GM21619 (cell line): ENCODE data around the gene C19orf25.

ENCODE experiments used
- ATAC-seq: cut with Tn5 transposase; IDR thresholded peaks from one replicate; pipeline ENCODE4 v1.9.1; 2021; ENCODE audit not compliant: unreplicated experiment

The C19orf25 gene

DNA sequence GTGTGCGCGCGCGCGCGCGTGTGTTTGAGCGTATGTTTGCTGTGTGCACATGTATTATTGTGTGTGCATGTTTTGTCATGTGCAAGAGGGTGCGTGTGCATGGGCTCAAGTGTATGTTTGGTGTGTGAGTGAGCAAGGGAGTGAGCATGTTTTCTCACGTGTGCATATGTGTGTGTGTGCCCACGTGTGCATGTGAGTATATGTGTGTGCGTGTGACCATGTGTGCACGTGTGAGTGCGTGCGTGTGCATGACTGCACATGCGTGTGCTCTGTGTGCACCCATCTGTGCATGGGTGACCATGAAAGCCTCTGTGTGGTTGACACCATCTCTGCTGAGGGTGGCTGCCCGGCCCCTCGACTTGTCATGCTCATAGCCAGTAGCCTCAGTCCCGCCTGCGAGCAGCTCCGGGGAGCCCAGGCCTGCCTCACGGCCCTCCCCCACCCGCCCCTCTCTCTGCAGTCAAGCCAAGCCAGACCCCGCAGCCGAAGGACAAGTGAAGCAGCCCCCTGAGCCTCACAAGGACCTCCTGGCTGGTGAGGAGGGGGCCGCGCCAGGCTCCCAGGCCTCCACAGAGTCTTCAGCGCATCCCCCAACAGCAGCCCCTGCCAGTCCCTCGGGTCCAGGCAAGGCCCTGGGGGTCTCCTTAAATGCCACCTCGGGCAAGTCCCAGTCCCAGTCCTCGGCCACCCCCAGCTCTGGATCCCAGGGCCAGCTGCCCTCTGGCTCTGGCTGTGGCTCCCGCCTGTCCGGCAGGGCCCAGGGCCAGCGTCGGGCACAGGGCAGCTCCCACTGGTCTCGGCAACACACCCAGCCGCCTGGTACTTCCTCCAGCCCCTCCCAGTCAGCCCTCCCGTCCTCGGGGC lies 17.9 kb upstream of the C19orf25 start:
- no peak for ATAC-seq

DNA sequence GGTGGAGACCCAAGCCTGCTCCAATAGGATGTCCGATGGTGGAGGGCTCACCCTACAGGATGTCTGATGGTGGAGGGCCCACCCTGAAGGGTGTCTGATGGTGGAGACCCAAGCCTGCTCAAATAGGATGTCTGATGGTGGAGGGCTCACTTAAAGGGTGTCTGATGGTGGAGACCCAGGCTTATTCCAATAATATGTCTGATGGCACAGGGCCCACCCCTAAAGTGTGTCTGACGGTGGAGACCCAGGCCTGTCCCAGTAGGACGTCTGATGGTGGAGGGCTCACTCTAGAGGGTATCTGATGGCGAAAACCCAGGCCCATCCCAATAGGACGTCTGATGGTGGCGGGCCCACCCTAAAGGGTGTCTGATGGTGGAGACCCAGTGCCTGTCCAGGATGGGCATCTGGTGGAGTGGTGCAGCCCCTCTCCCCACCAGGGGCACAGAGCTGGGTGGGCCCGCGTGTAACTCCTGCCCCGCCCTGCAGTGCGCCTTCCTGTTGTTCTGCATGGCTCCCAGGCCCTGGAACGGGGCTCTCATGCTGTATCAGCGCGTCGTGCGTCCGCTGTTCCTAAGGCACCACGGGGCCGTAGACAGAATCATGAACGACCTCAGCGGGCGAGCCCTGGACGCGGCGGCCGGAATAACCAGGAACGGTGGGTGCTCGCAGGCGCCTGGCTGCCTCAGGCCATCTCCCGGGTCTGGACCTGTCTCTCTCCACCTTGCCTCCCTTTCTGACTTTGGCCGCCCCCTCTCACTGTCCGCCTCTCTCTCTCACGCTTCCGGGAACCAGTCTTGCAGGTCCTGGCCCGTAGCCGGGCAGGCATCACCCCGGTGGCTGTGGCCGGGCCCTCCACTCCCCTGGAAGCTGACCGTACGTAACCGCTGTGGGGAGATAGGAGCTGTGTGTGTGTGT lies 17.0 kb upstream of the C19orf25 start:
- no peak for ATAC-seq

DNA sequence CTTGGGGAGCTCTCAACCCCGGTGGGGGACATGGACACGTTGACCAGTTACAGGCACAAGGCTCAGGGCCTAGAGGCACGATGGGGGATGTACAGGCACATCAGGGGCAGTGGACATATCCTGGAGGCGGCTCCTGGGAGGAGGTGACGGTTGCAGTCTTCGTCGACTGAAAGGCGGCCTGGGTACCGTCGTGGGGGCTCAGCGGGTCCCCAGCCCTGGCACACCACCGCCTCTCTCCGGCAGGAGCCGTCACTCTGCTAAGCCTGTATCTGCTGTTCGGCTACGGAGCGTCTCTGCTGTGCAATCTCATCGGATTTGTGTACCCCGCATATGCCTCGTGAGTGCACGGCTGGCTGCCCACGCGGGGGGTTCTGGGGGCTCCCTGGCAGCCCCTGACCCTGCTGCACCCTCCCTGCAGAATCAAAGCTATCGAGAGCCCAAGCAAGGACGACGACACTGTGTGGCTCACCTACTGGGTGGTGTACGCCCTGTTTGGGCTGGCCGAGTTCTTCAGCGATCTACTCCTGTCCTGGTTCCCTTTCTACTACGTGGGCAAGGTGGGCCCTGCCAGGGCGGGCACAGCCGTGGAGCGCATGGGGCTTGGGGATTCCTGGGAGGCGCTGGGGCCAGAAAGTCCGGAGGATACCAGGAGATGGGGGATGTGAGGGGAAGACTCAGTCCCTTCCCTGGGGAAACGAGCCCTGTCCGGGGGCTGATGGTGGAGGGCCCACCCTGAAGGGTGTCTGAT lies 16.2 kb upstream of the C19orf25 start:
- no peak for ATAC-seq

DNA sequence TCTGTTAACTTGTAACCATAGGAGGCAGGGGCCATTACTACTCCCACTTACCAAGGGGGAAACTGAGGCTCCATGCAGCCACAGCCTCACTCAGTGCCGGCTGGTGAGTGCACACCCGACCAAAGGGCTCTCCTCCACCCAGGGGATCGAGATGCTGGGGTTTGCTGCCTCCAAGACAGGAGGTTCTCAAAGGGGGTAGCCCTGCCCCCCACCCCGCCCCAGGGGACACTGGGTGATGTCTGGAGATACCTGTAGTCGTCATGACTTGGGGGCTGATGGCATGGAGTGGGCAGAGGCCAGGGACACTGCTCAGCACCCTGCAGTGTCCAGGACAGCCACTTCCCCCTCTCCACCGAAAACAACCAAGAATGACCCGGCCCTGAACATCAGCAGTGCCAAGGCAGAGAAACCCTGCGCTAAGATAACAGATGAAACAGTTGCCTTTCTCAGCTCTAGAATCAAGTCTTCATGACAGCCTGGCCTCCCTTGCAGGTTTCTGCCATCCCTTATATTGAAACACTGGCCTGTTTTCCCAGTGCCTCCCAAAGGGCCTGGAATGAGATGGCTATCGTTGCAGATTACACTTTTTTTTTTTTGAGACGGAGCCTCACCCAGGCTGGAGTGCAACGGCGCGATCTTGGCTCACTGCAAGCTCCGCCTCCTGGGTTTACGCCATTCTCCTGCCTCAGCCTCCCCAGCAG lies 15.2 kb upstream of the C19orf25 start:
- ATAC-seq = no peak

DNA sequence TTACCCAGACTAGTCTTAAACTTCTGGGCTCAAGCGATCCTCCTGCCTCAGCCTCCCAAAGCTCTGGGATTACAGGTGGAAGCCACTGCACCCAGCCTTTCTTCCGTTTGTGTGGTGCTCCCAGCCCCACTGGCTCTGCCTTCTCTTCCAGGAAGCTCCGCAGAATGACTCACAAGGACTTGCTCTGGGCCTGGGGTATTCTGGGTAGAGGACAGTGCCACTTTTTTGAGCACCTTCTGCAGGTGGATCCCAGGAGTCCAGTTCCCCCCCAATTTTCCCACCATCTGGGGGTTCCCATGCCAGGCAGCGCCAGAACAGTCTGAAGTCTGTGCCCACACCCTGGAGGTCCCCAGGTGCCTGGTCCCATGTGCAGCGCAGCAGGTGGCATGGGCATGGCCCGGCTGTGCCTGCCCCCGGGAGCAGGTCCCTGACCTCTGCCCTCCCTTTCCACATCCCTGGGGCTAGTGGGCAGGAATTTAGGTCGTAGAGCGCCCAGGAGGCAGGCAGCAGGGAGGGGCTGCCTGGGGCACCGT lies 13.5 kb upstream of the C19orf25 start:
- no peak for ATAC-seq

DNA sequence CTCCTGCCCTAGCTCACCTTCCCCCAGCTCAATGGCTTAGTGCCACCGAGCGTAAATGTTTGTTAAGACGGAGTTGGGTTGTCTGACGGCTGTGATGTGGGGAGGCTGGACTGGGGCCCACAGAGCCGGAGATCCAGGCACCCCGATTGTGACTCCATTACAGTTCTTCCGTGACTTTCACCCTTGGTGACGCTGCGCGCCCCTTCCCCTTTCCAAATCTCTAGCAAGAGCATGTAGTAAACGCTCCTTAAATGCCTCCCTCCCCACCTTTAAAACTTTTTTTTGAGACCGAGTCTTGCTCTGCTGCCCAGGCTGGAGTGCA lies 12.8 kb upstream of the C19orf25 start:
- ATAC-seq = no peak

DNA sequence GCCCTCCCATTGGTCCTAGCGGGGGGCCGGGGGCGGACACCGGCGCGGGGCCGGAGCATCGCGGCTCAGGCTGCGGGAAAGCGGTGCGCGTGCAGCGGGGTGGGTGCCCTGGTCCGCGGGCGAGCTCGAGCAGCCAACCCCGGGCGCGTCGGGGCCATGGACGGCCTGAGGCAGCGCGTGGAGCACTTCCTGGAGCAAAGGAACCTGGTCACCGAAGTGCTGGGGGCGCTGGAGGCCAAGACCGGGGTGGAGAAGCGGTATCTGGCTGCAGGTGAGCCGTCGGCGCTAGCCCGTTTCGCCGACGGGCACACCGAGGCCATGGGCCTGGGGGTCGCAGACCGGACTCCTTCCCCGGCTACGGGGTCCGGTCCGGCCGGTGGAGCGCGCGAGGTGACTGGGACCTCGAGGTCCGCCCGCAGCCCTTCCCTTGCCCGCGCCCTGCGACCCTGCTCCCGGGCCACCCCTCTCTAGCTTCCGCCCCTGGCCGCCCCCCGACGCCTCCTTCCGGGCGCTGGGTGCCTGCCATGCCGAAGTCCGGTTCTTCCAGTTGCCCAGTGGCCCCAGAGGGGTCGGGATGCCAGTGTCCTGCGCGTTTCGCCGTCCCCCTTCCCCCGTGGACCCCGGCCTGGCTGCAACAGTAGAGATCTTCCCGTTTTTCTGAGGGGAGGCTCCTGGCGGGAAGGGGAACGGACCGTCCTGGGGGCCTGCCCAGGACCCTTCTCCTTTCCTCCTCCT lies 12.3 kb upstream of the C19orf25 start, which contains the start of gene REEP6:
Gene REEP6 (plus strand): TSS at position 68 of the 735 bp plus-strand sequence. CDS start 89 bp downstream, at position 157.
- ATAC-seq = no peak

DNA sequence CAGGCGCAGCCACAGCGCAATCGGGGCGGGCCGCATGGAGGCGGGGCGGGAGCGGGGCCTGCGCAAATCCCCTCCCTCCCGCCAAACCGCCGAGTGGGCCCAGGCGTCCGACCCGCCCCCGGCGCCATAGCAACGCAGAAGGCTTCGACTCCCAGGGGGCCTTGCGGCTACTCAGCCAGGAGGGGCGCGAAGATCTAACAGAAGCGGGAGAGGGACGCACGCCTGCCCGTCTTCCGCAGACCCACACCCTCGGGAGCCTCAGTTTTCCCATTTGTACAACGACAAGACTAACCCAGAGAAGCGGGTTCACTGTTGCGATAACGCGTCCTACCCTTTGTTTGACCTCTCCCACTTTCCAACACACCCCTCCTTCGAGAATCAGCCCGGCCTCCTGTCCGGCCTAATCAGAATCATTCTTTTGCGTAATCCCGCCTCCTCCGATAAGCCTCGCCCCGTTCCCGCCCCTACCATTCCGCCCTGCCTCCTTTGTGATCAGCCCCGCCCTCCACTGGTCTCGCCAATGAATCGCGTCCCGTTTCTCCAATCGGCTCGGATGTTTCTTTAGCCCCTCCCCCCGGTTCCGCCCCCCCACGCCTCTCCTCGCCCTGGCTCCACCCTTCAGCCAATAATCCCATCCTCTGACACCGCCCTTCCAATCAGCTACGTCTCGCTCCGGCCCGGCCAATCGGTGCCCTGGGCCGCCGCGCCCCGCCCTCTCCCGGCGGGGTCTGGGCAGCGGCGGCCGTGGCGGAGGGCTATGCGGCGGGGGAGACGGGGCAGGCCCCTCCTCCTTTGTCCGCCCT lies 11.5 kb upstream of the C19orf25 start, which contains the start of gene PCSK4:
Gene PCSK4 (minus strand): TSS at position 40 of the 803 bp plus-strand sequence. CDS start 4 bp downstream, at position 36.
- ATAC-seq = peak; percentile 75

DNA sequence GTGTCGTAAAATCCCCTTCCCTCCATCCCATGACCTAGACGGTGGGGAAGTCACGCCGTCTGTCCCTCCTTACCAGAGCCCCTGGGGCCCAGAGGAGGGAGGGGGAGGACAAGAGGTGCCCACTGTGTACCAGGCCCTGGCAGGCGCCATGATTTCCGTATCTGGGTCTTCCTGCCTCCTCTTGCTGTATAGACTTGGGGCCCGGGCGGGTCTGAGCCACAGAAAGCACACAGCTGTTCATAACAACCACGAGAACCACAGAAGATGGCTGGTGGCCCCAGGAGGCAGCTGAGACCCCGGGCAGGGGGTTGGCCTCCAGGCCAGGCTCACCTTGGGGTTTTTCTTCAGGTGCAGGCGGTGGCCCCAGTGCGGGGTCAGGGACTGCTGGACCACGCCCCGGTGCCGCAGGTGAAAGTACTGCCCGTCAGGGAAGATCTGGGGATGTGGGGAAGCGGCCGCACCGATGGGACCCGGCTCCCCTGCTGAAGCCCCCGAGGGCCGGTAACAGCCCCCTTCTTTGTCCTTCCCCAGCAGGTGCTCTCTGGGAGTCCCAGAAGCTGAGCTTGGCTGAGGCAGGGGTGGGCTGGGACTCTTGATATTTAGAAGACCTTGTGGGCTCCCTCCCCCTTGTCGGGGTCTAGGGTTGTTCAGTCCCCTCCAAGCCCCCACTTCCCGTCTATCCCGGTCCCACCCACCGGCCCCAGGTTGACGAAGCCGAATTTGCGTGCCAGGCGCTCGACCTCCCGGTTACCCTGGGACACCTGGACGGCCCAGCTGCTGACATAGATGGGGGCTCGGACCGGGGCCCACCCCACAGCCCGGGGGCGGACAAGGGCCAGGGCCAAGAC lies 10.7 kb upstream of the C19orf25 start:
- ATAC-seq = no peak

DNA sequence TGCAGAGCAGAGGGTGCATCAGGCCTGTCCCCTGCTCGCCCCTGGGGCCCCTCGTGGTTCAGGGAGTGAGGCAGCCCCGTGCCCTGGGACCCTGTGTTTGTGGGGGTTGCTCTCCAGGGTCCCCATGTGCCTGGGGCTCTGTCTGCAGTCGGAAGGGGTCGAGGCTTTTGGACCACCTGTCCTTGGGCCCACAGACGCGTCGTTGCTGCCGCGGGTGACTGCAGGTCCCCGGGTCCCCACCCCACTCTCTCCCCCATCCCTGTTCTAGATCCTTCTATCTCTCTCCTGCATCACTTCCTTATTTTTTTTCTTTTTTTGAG lies 9.2 kb upstream of the C19orf25 start:
- ATAC-seq = no peak

DNA sequence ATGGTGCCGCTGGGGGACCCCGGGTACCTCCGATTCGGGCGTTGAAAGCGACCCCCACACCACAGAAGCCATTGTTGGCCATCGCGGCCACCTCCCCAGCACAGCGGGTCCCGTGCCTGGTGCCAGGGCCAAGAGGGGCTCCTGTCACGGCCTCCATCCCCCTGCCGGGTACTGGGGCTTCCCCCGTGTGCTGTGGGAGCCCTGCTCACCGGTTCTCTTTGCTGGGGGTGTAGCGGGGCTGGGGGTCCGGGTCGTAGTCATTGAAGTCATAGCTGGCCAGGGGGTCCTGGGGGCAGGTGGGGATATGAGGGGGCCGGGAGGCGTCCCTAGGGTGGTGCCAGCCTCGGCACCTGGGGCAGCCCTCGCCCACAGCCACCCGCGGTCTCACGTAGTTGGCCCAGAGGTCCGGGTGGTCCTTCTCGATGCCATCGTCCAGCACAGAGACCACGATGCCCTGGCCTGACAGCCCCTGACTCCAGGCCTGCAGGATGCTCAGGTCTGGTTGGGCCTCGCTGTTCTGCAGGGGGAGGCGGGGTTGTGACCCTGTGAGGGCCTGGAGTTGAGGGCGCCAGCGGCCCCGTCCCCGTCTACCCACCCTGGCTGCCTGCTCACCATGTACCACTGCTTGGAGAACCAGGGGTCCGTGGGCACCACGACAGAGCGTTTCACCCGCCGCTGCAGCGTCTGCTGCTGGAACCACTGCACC lies 8.7 kb upstream of the C19orf25 start:
- ATAC-seq = no peak

DNA sequence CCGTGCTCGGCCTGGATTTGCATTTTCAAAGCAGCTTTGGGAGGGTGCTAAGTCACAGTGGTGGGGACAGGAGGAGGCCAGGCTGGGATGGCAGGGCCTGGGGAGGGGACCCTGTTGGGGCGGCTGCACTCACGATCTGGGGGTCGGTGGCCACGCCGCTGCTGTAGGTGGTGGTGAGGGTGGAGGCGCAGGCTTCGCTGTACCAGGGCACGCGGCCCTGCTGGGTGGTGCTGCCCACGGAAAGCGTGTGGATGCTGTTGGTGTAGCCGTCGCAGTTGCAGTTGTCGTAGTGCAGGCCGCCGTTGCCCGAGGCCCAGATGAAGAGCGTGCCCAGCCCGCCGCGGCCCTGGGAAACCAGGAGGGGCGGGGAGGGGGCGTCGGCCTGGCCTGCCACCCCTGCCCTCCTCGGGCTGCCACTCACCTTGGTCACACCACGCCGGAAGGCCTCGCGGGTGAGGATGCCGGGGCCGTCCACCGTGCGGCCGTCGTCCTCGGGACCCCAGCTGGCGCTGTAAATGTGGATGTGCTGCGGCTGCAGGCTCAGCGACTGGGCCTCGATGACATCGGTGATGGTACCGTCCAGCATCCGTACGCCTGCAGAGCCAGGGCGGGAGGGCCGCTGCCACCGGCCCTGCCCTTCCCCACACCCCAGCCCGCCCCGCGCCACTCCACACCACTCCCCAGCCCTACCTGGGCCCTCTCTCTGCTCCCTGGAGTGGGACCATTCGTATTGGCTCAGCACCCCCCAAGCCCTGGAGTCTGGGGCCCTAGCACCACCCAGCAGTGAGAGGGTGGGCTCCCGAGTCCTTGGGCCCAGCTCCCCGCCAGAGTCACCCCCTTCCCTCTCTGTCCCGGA lies 7.9 kb upstream of the C19orf25 start:
- ATAC-seq = no peak

DNA sequence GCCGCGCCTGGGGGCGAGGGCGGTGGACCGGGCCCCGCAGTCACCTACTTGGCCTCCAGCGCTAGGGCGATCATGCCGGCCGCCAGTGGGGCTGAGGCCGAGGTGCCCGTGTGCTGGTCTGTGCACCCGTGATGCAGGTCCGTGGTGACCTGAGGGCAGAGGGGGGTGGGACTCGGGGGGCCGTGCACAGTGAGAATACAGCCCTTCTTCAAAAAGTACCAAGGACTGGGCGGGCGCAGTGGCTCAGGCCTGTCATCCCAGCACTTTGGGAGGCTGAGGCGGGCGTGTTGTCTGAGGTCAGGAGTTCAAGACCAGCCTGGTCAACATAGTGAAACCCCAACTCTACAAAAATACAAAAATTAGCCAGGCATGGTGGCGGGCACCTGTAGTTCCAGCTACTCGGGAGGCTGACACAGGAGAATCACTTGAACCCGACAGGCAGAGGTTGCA lies 5.0 kb upstream of the C19orf25 start:
- ATAC-seq = no peak

DNA sequence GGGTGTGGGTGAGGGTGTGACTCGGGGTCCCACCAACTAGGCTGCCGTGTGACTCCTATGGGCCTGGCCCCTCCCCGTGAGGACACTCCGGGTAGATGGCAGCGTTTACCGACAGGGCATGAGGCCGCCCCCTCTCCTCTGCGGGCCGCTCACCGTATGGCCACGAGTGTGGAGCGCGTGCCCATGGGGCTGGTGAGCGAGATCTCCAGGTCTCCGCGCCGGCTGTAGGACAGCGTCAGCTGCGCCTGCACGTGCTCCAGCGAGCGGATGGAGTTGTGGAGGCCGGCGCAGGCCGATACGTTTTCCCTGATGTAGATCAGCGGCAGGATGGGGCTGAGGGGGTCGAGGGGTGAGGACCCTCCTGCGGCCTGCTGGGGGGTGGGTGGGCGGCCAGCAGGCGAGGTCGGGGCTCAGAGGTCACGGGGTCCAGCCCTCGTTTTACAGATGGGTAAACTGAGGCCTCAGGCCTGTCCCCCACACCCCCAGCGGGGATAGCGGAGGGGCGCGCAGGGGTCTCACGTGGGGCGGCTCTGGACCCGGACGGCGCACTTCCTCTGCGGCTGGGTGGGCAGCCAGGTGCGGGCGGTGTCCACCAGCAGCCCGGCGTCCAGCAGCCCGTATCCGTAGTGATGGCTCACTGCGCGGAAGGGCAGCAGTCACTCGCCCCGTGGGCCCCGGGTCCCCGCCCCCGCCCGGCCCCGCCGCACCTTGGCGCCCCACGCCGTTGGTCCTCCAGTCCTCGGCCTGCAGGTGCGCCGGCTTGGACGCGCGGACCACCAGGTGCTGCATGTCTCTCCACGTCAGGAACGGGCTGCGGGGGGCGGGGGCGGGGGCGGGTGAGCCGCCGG lies 4.3 kb upstream of the C19orf25 start:
- no peak for ATAC-seq

DNA sequence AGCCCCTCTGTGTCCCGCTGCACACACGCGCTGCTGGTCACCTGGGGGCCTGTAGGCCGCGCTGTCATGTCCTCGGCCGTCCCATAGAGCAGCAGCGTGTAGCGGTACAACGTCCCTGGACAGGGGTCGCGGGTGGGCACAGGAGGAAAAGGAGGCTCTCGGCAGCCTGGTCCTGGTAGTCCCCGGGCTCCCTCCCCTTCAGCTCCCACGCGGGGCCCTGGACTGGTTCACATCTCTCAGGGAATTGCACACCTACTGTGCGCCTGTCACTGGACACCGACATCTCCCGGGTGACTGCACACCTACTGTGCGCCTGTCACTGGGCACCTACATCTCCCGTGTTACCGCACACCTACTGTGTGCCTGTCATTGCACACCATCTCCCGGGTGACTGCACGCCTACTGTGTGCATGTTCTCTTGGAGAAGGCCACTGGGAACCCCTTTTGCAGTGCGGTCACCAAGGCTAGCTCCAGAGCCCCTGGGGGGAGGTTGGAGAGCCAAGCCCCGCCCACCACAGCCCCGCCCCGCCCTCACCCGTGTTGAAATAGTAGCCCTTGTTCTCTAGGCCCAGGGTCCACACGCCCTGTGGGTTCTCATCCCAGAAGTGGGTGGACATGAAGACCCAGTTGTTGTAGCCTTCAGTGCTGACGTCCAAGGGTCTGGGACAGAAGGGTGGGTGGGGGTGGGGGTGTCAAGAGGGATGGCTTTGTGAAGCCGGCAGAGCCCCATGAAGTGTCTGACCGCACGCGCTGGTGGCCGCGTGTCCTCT lies 3.5 kb upstream of the C19orf25 start:
- ATAC-seq = no peak
